CD4-positive, alpha-beta T cell treated with Interferon gamma for 1 hour (primary cell): ENCODE data around the gene PLK3.
"Not testable (repeated sequence)": the region's sequence is repeated elsewhere in the genome, so short reads cannot be mapped to it uniquely, and the experiment has no call there.

Source experiments
- DNase-seq: peaks from one replicate; pipeline ENCODE4 v3.0.0-alpha.2; 2020

The PLK3 gene

GRCh38 chr1:44829506-44830384 is 29.6 kb downstream of the PLK3 start:
- no peak for DNase-seq

GRCh38 chr1:44830900-44831304 is 30.7 kb downstream of the PLK3 start:
- no peak for DNase-seq

DNA sequence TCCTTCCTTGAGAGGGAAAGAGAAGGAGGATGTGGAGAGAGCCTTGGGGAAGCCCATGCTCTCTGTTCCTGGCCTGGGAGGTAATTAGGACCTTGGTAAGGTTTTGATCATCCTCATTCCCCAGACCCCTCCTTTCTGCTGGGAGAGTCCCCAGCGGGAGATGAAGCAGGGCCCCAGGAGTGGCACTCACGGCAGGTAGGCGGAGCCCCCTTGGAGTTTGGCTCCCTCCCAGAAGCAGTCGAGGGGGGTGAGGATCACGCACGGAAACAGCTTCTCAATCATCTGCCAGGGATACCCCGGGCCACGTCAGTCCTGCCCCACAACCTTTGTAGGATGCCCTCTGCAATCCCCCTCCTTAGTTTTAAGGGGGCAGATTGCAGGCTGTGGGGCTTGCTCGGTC is 31.3 kb downstream of the PLK3 start:
- no peak for DNase-seq

DNA sequence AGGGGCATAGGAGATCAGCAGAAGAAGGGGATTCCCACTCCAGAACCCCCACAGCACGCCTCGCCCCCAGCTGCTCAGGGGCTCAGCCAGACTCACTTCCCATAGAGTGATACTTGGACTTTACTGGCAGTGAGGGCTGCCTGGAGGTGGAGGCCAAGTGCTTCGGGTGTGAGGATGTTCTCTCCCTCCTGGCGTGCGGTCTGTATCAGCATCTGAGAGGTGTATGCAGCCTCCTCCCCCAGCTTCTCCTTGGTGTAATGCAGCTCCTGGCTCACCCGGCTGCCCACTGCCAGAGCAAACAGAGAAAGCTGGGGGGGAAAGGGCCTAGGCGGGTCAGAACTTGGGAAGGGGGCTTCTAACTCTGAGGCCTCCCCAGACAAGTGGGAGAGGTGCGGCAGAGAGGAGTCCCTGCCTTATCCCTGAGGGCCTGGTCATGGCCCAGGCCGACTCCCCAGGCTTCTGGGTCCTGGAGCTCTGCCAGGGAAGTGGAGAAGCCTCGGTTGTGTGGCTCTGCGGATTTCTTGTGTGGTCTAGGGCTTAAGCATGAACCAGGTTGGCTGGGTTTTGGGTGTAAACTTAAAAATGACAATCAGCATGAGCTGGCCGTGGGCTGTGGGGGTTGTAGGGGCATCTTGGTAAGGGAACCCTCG is 32.0 kb downstream of the PLK3 start:
- no peak for DNase-seq

GRCh38 chr1:44834328-44834727 is 34.2 kb downstream of the PLK3 start:
- no peak for DNase-seq

GRCh38 chr1:44835738-44836675 is 35.8 kb downstream of the PLK3 start:
- peak; percentile 83 for DNase-seq

DNA sequence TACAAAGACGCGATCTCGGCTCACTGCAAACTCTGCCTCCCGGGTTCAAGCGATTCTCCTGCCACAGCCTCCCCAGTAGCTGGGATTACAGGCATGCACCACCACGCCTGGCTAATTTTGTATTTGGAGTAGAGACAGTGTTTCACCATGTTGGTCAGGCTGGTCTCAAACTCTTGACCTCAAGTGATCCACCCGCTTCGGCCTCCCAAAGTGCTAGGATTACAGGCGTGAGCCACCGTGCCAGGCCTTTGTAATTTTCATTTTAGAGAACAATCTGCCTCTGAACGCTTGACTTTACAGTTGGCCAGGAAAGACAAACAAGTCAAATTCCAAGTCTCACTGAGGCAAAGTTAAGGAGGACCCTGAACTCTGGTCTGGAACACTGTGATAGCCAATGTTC is 38.1 kb downstream of the PLK3 start:
- not testable (repeated sequence) for DNase-seq

- no peak for DNase-seq
These were observed 39.4 kb downstream of the PLK3 start for GRCh38 chr1:44839576-44839975.

GRCh38 chr1:44842486-44842861 is 42.3 kb downstream of the PLK3 start:
- DNase-seq: no peak

DNA sequence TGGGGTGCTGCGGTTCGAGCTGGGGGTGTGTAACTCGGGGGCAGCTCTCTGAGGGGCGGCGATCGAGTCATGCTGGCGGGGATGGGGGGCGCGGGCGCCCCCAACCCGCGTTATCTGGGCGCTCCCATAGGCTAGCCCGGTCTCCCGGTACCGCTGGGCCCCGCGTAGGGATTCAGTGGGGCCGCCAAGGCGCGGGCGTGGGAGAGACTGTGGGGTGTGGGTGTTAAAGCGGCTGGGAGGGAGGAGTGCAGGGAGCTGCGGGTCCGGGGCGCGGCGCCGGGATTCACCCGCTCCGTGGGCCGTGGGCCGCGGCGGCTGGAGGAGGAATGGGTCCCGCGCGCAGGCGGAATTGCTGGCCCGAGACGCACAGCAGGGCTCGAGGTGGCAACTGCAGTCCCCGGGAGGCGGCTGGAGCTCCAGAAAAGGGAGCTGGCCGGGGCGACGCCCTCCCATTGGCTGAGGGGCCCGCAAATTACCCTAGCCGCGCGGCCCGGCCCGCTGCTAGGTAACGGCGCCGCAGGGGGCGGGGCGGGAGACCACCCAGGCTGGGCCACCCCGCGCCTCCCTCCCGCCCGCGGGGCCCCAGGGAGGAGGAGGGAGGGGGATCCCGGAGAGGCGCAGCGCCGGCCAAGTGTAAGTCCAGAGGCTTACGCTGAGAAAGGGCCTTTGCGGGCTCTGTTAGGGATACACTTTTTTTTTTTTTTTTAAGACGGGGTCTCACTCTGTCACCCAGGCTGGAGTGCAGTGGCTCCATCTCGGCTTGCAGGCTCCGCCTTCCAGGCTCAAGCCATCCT is 42.9 kb downstream of the PLK3 start, which contains the start of gene PTCH2:
TSS of gene PTCH2 (minus strand) at position 392 of the 794 bp plus-strand sequence. CDS start at position 71, 321 bp downstream.
- DNase-seq: no peak

GRCh38 chr1:44846985-44847384 is 46.8 kb downstream of the PLK3 start:
- no peak for DNase-seq

DNA sequence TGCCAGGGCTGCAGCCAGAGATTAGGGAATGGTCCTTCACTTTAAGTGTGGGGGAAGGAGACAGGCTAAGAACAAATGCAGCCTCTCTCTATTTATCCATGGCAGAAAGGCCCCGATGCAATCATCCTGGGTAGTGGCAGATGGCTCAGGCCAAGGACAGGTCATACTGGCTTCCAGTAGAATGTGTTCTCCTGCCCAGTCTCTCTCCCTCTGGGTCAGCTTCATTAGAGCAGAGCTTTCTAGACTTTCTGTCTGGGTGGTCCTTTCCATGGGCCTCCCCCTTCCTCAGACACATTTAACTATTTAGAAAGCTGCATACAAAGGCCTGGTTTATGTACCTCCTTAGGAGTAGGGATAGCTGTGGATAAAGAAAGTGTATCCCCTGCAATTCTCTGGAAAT is 47.7 kb downstream of the PLK3 start:
- DNase-seq: no peak

- DNase-seq: no peak
These were observed 48.4 kb downstream of the PLK3 start for GRCh38 chr1:44848456-44849181.

- no peak for DNase-seq
These were observed 49.5 kb downstream of the PLK3 start for GRCh38 chr1:44849575-44850132.

- DNase-seq: no peak
These were observed 51.1 kb downstream of the PLK3 start for GRCh38 chr1:44851308-44851707.

DNA sequence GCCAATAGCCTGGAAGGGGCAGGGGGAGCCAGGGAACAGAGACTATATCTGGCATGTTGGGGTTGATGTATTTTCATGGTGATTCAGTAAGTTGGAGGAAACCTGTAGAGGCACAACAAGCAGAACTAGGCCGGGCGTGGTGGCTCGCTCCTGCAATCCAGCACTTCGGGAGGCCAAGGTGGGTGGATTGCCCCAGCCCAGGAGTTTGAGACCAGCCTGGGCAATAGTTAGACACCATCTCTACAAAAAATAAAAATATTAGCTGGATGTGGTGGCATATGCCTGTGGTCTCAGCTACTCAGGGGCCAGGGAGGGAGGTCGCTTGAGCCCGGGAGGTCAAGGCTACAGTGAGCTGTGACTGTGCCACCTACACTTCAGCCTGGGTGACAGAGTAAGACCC is 53.0 kb downstream of the PLK3 start:
- no peak for DNase-seq

DNA sequence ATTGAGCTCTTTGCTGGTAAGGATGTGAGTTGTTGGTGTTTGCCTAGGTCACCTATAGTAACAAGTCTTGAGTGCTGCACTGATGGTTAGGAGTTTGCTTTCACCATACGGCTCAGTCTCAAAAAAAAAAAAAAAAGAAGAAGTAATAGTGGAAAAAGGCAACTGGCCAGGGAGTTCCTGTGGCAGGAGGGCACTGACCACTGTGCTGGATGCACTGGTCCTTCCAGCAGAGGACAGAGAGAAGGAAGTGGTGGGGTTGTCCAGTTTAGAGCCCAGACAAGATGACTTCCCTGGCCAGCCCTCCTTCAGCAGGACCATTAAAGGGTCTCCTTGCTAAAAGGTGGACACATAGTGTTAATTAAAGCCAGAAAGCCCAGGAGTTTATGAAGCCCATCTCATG is 54.8 kb downstream of the PLK3 start:
- DNase-seq: no peak
